HepG2 (cell line): Measurements from ENCODE around the gene WDR31. TPM values are rescaled to one million over a fixed set of nuclear protein-coding genes. Genes with fewer than 3 reads are reported as not detected.

ENCODE experiments used
- CEBPZ ChIP-seq: IDR thresholded peaks from 2 replicates; pipeline ENCODE4 v1.6.1; 2012; ENCODE audit warnings: low read length, improper control_type of control experiment
- E2F2 ChIP-seq: sonication (generic); formaldehyde crosslinking; IDR thresholded peaks from 2 replicates; pipeline ENCODE4 v1.4.0; 2020; ENCODE audit warnings: missing genetic modification reagents, borderline replicate concordance
- E2F5 ChIP-seq: sonication (generic); formaldehyde crosslinking; conservative IDR thresholded peaks from 2 replicates; pipeline ENCODE4 v1.4.0; 2020; ENCODE audit warnings: missing genetic modification reagents
- EP300 ChIP-seq, 3 experiments: sonication (generic) in 1 of 3; formaldehyde crosslinking in 1 of 3; IDR thresholded peaks; 2 replicates each; pipeline versions ENCODE4 v1.5.1 to v1.6.1; 2011 to 2020; ENCODE audit warnings: low read depth in 2 of 3, low read length in 2 of 3, borderline replicate concordance in 1 of 3, improper control_type of control experiment in 1 of 3, mild to moderate bottlenecking in 1 of 3, missing genetic modification reagents in 1 of 3, moderate library complexity in 1 of 3
- ESRRA ChIP-seq: sonication (generic); formaldehyde crosslinking; IDR thresholded peaks from 2 replicates; pipeline ENCODE4 v1.5.1; 2020; ENCODE audit warnings: mild to moderate bottlenecking, low read depth, missing genetic modification reagents
- MAFG ChIP-seq: sonication (generic); formaldehyde crosslinking; IDR thresholded peaks from 2 replicates; pipeline ENCODE4 v1.5.1; 2020; ENCODE audit warnings: mild to moderate bottlenecking, missing genetic modification reagents
- NCOA5 ChIP-seq: sonication (generic); formaldehyde crosslinking; IDR thresholded peaks from 2 replicates; pipeline ENCODE4 v1.4.0; 2020; ENCODE audit warnings: missing genetic modification reagents
- NPAS2 ChIP-seq: sonication (generic); formaldehyde crosslinking; IDR thresholded peaks from 2 replicates; pipeline ENCODE4 v1.8.0; 2022; ENCODE audit warnings: mild to moderate bottlenecking, missing genetic modification reagents, borderline replicate concordance
- RBFOX2 ChIP-seq: fragments of 200-400 bp; formaldehyde crosslinking; IDR thresholded peaks from 2 replicates; pipeline ENCODE4 v1.6.1; 2017; ENCODE audit warnings: low read depth, mild to moderate bottlenecking, low read length
- RBM22 ChIP-seq: fragments of 200-400 bp; formaldehyde crosslinking; optimal IDR thresholded peaks from 2 replicates; pipeline ENCODE3; 2017; ENCODE audit warnings: mild to moderate bottlenecking, low read length, moderate library complexity
- SMYD3 ChIP-seq: sonication (generic); formaldehyde crosslinking; IDR thresholded peaks from 2 replicates; pipeline ENCODE4 v1.8.1; 2023; ENCODE audit warnings: mild to moderate bottlenecking, missing genetic modification reagents
- ZBTB42 ChIP-seq: sonication (generic); formaldehyde crosslinking; IDR thresholded peaks from 2 replicates; pipeline ENCODE4 v1.5.0; 2020; ENCODE audit warnings: mild to moderate bottlenecking, missing genetic modification reagents
- ZNF225 ChIP-seq: sonication (generic); formaldehyde crosslinking; IDR thresholded peaks from 2 replicates; pipeline ENCODE4 v1.4.0; 2020; ENCODE audit warnings: mild to moderate bottlenecking, missing genetic modification reagents
- ZNF607 ChIP-seq: sonication (generic); formaldehyde crosslinking; IDR thresholded peaks from 2 replicates; pipeline ENCODE4 v1.5.1; 2020; ENCODE audit warnings: missing genetic modification reagents, mild to moderate bottlenecking, borderline replicate concordance
- ZNF713 ChIP-seq: sonication (generic); formaldehyde crosslinking; IDR thresholded peaks from 2 replicates; pipeline ENCODE4 v1.4.0; 2020; ENCODE audit warnings: mild to moderate bottlenecking, missing genetic modification reagents
- ZNF878 ChIP-seq: sonication (generic); formaldehyde crosslinking; IDR thresholded peaks from 2 replicates; pipeline ENCODE4 v1.8.1; 2023; ENCODE audit warnings: mild to moderate bottlenecking, missing genetic modification reagents, moderate library complexity
- polyA plus RNA-seq, 8 experiments: library from polyadenylated mRNA; depleted of rRNA in 3 of 8; stranded (reverse) in 7 of 8; unstranded in 1 of 8; fragments of >200 nt; fragmentation: Illumina TruSeq in 4 of 8; extraction: Trizol in 4 of 8; gene quantifications; 2 replicates each; pipeline versions ENCODE4 v1.2.1 to v1.2.3, GENCODE V29; 2011 to 2016; ENCODE audit warnings: low read depth in 4 of 8, missing spikeins in 1 of 8, mixed read lengths in 1 of 8; ENCODE audit not compliant: insufficient read depth in 1 of 8
- total RNA-seq, 5 experiments: library from RNA; depleted of rRNA; stranded (reverse); fragments of >200 nt; fragmentation: Illumina TruSeq; extraction: Trizol; gene quantifications; 2 replicates each; pipeline ENCODE4 v1.2.3, GENCODE V29; 2016; ENCODE audit warnings: low read depth in 1 of 5
- TF ChIP-seq, protein P1 (sequence below): IDR thresholded peaks from 2 replicates; pipeline ENCODE4 v1.6.1; 2016
- TF ChIP-seq, protein P2 (sequence below): conservative IDR thresholded peaks from 2 replicates; pipeline ENCODE4 v1.6.1; 2018; ENCODE audit warnings: missing genetic modification reagents
- TF ChIP-seq, protein P3 (sequence below): sonication (generic); formaldehyde crosslinking; IDR thresholded peaks from 2 replicates; pipeline ENCODE4 v1.5.0; 2020; ENCODE audit warnings: missing genetic modification reagents, mild to moderate bottlenecking, borderline replicate concordance

Gene WDR31
- total and polyA plus RNA-seq, 2 of the 13 experiments (the other 11 are each of a cell fraction or from before 2014, with no cell fraction given) = 0.33 to 1.7 TPM

GRCh38 chr9:113275157-113276131 lies 64.6 kb downstream of the WDR31 start, which contains the start of the genes CDC26 and PRPF4 (continued):
- TF ChIP-seq ZBTB42 = no peak
- TF ChIP-seq NPAS2 (CRISPR knock-in tag) = no peak
- no peak for TF ChIP-seq ZNF878 (CRISPR knock-in tag)
- no peak for TF ChIP-seq ZNF713
- TF ChIP-seq, protein P1, sequence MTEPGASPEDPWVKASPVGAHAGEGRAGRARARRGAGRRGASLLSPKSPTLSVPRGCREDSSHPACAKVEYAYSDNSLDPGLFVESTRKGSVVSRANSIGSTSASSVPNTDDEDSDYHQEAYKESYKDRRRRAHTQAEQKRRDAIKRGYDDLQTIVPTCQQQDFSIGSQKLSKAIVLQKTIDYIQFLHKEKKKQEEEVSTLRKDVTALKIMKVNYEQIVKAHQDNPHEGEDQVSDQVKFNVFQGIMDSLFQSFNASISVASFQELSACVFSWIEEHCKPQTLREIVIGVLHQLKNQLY (CRISPR knock-in tag) = 0 out of 2 replicates have a peak, but pooled peaks have one; percentile 23
- peak in 1 of 2 experiments; percentile 16; a peak in 1 of 4 replicates for TF ChIP-seq EP300 (IDR thresholded peaks at IDR 0.05; ENCODE audit: low read depth in 2 of 2, low read length in 2 of 2)
- TF ChIP-seq EP300 (CRISPR knock-in tag; IDR thresholded peaks at IDR 0.05; ENCODE audit: borderline replicate concordance) = peak; percentile 32; the same call in 1 of the 2 replicates
- TF ChIP-seq RBM22 = no peak
- peak; percentile 76; the same call in 1 of the 2 replicates for TF ChIP-seq SMYD3
- TF ChIP-seq CEBPZ = no peak
- peak; percentile 45; the same call in 1 of the 2 replicates for TF ChIP-seq E2F5 (CRISPR knock-in tag)
- TF ChIP-seq, protein P2, sequence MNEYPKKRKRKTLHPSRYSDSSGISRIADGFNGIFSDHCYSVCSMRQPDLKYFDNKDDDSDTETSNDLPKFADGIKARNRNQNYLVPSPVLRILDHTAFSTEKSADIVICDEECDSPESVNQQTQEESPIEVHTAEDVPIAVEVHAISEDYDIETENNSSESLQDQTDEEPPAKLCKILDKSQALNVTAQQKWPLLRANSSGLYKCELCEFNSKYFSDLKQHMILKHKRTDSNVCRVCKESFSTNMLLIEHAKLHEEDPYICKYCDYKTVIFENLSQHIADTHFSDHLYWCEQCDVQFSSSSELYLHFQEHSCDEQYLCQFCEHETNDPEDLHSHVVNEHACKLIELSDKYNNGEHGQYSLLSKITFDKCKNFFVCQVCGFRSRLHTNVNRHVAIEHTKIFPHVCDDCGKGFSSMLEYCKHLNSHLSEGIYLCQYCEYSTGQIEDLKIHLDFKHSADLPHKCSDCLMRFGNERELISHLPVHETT (CRISPR knock-in tag) = peak; percentile 61; the same call in 1 of the 2 replicates
- TF ChIP-seq NCOA5 = no peak
- TF ChIP-seq ZNF225 (CRISPR knock-in tag) = no peak
- 0 out of 2 replicates have a peak, but pooled peaks have one; percentile 61 for TF ChIP-seq E2F2 (CRISPR knock-in tag)
- peak; percentile 89 for TF ChIP-seq RBFOX2
- TF ChIP-seq, protein P3, sequence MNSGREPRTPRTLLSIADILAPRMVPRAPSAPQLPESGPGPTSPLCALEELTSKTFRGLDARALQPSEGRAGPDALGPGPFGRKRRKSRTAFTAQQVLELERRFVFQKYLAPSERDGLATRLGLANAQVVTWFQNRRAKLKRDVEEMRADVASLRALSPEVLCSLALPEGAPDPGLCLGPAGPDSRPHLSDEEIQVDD (CRISPR knock-in tag) = no peak; the same call in 1 of the 2 replicates
- TF ChIP-seq ZNF607 (CRISPR knock-in tag) = 0 out of 2 replicates have a peak, but pooled peaks have one; percentile 27
- TF ChIP-seq ESRRA = no peak; the same call in 1 of the 2 replicates
- no peak for TF ChIP-seq MAFG (CRISPR knock-in tag)
